ENCODE measurements around the gene LDHAL6A.
"Not testable (repeated sequence)": the region's sequence is repeated elsewhere in the genome, so short reads cannot be mapped to it uniquely, and the experiment has no call there.

Gene LDHAL6A

DNA sequence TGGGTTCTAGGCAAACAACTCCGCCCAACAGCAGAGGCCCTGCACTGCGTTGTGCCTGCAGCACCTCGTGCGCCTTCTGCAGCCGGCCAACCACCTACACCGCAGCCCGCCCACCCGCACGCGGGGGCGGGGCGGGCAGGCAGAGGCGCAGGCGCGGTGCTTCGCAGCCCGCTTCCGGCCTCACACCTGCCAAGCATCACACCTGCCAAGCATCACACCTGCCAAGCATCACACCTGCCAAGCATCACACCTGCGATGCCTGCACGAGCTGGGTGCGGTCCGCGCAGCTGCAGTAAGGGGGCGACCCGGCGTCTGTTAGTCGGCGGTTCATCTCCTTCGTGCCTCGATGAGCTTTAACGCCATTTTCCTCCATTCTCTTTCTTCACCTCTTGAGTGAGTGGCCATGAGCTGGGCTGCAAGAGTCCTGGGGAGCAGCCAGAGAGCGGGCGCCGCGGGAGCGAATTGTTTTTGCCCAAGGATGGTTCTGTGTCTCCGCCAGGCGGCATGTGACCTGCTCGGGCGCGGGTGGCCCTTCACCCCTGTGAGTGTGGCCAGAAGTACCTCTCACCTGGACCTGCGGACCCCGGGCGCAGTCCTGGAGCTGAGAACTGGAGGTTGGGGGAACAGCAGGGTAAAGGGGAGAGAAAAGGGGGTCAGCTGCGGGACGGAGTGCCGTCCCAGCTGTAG, at the start of gene LDHAL6A:
Gene LDHAL6A (plus strand): TSS at position 171 of the 687 bp plus-strand sequence. CDS start 825 bp downstream, outside the sequence.
- DNase-seq: no peak

DNA sequence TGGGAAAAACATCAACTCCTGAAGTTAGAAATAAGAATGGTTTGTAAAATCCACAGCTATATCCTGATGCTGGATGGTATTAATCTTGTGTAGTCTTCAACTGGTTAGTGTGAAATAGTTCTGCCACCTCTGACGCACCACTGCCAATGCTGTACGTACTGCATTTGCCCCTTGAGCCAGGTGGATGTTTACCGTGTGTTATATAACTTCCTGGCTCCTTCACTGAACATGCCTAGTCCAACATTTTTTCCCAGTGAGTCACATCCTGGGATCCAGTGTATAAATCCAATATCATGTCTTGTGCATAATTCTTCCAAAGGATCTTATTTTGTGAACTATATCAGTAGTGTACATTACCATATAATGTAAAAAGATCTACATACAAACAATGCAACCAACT, 48.3 kb upstream of the LDHAL6A start:
- DNase-seq: not testable (repeated sequence)

DNA sequence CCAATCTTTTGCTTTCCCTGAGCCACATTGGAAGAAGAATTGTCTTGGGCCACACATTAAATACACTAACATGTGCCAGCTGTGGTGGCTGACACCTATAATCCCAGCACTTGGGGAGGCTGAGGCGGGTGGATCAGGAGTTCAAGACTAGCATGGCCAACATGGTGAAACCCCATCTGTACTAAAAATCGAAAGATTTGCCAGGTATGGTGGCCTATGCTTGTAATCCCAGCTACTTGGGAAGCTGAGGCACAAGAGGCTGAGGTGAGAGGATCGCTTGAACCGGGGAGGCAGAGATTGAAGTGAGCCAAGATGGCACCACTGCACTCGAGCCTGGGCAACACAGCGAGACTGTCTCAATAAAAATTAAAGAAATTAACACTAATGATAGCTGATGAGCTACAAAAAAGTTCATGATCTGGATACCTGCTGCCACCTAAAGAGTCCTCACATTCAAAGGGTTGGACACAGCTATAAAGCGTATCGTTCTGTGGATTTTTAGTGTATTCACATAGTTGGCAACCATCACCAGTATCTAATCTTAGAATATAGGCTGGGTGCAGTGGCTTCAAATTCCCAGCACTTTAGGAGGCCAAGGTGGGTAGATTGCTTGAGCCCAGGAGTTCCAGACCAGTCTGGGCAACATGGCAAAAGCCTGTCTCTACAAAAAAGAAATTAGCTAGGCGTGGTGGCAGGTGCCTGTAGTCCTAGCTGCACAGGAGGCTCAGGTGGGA, 46.9 kb upstream of the LDHAL6A start:
- no peak for DNase-seq

DNA sequence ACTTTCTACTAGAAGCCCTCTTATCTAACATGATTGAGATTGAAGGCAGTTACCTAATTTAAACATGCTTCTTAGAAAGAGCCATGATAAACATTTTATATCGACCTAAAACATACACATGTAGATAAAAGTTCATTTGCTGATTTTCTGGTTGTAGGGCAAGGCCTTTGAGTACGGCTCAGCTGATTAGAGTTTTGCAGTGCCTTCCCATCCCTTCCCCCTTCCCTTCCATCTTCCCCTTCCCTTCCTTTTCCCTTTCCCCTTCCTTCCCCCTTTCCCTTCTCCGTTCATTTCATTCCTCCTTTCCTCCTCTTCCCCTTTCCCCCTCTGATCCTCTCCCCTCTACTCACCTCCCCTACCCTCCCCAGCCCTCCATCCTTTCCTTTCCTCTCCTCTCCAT, 39.2 kb upstream of the LDHAL6A start:
- no peak for DNase-seq

DNA sequence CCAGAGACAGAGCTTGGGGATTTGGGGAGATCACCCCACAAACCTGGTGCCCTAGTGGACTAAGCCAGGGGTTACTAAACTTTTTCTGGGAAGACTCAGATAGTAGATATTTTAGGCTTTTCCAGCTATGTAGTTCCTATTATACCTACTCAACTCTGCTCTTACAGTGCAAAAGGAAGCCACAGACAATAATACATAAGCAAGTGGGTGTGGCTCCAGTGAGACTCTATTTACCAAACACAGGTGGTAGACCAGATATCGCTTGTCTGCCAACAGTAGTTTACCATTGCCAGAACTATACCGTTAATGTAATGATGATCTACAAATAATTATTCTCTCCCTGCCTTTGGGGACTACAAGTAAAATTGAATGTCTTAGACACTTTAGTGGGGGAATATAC, 36.6 kb upstream of the LDHAL6A start:
- no peak for DNase-seq

DNA sequence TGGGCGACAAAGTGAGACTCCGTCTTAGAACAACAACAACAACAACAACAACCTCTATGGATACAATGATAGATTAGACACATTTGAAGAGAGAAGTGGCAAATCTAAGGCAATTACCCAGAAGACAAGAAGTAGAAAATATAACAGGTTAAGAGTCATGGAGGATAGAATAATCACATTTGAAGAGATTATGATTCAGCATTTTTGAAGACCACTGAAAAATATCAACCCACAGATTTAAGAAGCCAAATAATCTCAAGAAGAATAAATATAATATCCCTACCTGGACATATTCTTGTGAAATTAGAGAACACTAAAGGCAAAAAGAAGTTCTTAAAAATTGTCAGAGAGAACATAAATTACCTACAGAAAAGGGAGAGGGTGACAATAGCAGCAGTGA, 35.6 kb upstream of the LDHAL6A start:
- no peak for DNase-seq

DNA sequence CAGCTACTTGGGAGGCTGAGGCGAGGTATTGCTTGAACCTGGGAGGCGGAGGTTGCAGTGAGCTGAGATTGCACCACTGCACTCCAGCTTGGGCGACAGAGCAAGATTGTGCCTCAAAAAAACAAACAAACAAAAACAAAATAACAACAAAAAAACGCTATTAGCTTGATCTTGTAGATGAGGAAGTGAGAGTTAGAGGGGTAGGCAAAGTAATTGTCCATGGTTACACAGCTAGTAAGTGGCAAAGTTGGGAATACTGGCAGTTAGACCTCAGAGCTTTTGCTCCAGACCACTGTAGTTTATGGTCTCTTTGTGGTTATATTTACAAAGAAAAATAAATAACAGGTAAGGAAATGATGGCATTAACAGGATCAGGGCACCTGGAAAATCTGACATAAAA, 28.4 kb upstream of the LDHAL6A start:
- no peak for DNase-seq

DNA sequence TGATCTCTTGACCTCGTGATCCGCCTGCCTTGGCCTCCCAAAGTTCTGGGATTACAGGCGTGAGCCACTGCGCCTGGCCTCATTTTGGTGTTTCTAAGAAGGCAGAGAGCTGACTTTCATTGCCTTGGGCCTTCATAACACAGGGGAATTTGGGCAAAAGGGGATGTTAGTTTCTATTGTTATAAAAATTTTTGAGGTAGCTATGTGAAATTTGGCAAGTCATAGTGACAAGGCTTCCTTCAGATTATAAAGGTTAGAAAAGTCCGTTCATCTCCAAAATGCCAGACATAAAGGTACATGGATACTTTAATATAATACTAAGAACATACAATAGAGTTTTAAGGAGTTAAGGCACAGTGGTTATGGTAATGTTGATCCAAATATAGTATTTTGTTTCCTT, 26.3 kb upstream of the LDHAL6A start:
- no peak for DNase-seq

DNA sequence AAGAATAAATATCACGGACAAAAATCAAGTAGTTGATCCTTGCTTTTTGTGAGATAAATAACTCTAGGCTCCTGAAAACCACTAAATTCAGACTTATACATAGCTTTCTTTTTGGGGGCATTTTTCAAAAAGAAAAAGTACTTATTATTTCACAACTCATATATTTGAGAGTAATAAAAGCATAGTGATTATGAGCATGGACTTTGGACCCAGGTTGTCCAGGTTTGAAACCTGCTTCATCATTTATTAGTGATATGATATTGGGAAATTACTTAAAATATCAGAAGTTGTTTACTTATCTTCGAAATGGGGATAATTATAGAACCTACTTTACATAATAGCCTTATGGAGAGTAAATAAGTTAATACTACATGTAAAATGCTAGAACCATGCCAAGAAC, 17.0 kb upstream of the LDHAL6A start:
- no peak for DNase-seq

DNA sequence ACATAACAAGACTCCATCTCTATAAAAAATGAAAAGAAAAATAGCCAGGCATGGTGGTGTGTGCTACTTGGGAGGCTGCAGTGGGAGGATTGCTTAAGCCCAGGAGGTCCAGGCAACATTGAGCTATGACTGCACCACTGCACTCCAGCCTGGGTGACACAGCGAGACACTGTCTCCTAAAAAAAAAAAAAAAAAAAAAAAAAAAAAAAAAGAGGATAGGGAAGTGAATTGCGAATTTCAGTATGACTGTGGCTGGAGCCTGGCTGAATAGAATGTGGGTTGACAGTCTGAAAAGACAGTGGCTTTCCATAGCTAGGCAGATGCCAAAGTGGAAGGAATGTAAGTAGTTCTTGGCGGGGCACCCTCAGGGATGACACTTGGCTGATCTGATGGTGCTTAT, 6.4 kb upstream of the LDHAL6A start:
- no peak for DNase-seq

DNA sequence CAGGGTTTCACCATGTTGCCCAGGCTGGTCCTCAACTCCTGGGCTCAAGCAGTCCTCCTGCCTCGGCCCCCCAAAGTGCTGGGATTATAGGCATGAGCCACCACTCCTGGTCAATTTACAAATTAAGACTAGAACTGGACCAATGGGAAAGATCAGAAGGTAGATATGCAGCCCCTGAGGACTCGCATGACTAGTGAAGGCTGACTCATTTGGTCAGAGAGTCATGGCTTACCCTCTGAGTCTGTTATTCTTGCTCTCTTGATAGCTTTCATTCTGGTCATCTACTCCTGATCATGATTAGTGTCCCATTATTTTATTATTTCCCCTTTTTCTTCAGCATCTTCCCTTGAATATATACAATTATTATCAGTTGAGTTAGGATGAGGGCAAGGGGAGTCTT, 2.7 kb upstream of the LDHAL6A start:
- no peak for DNase-seq

DNA sequence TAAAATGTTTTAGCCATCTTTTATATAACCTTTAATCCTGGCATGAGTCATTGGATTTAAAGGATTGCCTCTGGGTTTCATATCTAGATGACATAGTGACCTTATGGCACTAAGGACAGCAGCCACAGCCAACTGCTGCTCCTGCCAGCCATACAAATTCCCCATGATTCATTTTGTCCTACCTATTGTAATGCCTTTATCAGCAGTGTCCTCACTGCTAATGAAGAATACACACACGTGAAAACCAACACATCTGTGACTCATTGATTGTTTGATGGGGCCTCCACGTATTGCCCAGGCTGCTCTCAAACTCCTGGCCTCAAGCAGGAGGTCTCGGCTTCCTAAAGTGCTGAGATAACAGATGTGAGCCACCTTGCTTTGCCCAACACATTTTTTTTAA, 1.8 kb downstream of the LDHAL6A start:
- DNase-seq: no peak

DNA sequence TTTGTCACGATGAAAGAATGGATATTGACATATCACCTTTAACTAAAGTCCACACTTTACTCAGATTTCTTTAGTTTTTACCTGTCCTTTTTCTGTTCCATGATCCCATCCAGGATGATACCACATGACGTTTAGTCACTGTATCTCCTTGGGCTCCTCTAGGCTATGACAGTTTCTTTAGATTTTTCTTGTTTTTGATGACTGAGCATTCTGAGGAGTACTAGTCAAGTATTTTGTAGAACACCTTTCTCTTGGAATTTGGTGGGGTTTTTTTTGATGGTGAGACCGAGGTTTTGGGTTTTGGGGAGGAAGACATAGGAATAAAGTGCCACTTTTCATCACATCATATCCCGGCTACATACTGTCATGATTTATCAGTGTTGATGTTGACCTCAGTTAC, 4.0 kb downstream of the LDHAL6A start:
- no peak for DNase-seq

DNA sequence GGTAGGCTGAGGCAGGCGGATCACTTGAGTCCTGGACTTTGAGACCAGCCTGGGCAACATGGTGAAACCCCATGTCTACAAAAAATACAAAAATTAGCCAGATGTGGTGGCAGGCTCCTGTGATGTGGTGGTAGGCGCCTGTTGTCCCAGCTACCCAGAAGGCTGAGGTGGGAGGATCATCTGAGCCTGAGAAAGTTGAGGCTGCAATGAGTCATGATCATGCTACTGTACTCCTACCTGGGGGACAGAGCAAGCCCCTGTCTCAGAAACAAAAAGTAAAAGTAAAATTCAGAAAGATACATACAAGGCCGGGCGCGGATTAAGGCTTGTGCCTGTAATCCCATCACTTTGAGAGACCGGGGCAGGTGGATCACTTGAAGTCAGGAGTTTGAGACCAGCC, 6.3 kb downstream of the LDHAL6A start:
- no peak for DNase-seq

DNA sequence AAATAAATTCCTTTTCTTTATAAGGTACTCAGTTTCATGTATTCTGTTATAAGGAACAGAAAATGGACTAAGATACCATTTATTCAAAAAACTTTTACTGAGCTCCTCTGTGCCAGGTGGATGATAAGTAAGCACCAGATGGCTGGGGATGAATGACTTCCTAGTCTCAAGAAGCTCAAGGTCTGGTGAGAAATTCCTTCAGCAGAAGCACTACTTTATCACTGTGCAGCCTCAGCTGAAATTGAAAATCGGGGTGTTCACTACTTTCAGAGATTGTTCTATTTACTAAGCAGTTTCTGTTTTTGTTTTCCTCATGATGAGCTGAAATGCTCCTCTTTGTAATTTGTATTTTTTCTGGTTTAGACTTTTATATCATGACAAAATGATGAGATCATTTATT, 7.8 kb downstream of the LDHAL6A start:
- DNase-seq: no peak

DNA sequence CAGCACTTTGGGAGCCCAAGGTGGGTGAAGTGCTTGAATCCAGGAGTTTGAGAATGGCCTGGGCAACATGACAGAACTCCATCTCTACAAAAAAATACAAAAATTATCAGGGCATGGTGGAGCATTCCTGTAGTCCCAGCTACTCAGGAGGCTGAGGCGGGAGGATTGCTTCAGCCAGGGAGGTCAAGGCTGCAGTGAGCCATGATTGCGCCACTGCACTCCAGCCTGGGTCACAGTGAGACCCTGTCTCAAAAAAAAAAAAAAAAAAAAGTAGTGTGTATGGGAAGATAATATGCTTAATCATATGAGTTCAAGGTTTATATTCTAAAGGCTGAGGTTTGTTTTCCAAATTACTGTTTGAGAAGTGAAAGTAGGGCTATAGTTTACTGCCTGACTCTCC, 10.7 kb downstream of the LDHAL6A start:
- no peak for DNase-seq

DNA sequence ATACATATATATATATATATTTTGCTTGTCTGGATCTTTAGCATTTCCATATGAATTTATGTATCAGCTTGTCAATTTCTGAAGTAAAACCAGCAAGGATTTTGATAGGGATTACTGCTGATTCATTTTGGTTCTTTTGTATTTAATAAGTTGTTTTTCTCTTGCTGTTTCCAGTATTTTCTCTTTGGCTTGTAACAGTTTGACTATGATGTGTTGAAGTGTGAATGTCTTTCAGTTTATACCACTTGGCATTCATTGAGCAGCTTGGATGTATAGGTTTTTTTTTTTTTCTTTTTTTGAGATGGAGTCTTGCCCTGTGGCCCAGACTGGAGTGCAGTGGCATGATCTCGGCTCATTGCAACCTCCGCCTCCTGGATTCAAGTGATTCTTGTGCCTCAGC, 12.4 kb downstream of the LDHAL6A start:
- no peak for DNase-seq

DNA sequence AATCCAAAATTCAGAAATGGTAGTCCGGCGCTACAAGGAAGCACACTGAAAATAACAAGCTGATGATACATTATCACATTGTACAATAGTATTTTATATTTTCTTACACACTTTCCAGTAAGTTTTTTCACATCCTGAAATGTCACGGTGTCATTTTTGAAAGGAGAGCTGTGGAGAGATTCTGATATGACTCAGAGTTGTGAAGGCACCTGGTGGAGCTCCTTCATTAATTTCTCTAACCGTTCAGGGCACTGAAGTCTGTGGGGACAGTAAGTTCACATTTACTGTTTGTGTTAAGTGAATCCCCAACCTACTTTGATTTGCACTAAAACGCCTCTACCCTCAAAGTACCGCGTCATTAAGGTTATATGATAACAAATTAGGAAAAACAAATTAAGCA, 13.3 kb downstream of the LDHAL6A start:
- no peak for DNase-seq

DNA sequence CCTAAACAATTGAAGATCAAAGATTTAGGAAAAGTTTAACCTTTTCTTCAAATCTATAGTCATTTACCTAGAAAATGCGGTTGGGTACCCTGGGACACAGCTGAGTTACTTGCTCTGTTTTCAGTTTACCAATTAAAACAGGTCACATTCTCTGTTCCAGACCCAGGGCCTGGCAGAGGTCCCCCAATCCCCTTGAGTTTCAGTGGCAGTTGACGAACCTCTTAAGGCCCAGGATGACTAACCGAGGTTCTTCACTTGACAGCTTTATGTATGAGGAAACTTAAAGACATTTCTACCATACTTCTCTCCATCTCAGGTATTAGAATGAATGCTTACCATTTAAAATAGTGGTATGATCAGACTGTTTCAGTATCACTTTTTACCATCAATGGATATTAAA, 16.3 kb downstream of the LDHAL6A start:
- DNase-seq: no peak

DNA sequence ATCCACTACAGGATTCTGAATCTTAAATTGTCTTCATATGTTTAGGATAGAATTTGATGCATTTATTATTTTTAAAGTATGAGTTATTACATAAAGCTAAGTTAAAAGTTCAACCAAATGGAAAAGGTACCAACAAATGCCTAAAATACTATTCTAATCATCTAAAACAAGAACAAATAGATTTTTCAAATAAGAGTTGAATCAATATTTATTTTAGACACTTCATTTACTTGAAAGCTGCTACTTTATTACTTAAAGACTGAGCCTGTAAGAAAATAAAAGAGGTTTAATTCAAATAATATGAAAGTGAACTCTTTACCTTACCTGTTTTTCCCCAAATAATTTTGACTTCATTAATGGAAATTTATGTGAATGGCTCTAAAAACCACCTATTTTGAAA, 16.9 kb downstream of the LDHAL6A start:
- no peak for DNase-seq

DNA sequence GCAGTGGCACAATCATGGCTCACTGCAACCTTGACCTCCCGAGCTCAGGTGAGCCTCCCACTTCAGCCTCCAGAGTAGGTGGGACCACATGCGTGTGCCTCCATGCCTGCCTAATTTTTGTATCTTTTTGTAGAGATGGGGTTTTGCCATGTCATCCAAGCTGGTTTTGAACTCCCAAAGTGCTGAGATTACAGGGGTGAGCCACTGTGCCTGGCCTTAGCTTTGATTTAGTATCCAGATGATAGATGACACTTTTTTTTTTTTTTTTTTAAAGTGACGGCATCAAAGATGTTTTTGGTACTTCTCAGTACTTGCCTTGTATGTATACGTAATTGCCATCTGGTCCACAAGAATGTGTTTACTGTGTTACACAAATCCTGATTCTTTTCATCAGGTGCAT, 23.4 kb downstream of the LDHAL6A start:
- no peak for DNase-seq

DNA sequence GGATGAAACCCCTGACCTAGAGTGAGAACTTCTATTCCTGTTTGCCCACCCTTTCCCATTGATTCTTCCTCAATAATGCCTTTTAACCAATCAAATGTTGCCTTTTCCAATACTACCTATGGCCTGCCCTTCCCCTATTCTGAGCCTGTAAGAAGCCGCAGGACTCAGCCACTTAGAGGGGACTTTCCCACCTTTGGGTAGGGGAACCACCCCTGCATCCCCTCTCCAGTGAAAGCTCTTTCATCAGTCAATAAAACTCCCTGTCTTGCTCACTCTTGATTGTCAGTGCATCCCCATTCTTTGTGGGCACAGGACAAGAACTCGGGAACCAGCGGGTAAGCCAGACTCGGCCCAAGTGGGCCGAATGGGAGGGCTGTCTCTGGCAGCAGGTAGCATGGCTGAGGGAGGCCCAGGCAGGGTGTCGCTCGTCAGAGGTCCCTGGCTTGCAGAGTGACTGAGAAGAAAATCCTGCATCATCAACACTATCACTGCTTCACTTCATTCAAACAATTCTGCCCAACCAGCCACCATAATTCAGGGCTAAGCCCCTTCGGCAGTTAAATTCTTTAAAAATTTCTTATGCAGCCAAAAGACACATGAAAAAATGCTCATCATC, 30.4 kb downstream of the LDHAL6A start:
- DNase-seq: no peak

DNA sequence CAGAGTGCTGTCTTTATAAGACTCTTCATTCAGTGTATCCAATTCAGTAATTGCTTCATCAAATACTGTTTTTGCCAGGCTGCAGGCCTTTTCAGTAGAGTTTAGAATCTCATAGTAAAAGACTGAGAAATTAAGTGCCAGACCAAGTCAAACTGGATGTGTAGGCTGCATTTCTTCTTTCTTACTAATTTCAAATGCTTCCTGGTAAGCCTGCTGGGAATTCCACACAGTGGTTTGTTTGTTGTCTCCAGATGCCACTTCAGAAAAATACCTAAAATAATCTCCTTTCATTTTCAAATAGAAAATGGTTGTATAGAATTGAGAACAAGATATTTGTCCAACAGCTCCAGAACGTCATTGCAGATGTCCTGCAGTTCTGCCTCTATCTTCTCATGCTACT, 34.7 kb downstream of the LDHAL6A start:
- DNase-seq: no peak

DNA sequence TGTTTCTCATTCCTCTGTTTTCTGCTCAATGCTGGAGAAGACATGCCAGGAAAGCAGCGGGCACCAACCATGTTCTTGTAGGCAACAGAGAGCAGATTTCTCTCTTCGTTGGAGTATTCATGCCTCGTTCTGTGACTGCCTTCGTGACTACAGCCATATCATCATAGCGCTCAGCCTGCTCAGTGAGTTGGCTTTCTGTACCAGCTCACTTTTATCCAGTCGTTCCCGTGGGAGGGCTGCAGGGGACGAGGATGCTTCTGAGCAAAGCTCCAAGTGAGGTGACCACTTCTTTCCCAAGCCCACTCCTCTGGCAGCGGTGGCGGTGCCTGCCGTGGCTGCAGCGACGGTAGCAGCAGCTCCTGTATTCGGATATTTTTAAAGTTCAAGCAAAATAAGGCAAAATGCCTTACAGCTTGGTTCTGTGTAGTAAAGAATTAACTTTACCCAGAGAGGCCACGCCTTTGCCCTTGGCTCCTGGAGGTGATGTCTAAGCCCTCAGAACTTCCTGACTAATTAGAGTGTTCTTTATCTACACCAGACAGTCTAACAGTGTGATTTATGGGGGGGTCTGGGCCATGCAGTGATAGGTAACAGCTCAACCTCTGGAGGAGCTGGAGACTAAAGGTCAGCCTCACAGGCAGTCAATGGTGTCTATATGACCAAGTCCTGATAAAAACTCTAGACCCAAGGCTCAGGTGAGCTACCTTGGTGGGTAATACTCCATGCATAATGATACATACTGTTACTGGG, 35.3 kb downstream of the LDHAL6A start:
- no peak for DNase-seq
